ENCODE data around the gene SIM1. TPM values are rescaled to one million over a fixed set of nuclear protein-coding genes. Genes with fewer than 3 reads are reported as not detected.

Gene SIM1
- total and polyA plus RNA-seq, 4 donors: under 0.01 TPM; not detected in 3

DNA sequence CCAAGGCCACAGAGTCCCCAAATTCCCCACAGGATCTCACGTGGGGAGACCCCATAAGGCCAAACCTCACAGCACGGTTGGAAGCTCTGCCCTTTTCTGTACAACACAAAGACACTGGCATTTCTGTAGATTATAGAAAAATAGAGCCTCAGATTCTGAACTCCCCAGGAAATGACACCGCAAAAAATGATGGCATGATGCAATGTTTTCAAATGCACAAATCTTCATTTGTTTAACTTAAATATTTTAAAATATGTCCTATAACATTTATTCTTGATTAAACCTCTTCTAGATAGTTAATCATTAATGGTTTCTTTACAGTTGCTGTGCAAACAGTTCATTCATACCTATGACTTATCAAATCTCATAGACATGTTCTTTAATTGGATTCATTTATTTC, 33.8 kb downstream of the SIM1 start (continued):
- TF ChIP-seq ZBTB33 (IDR thresholded peaks at IDR 0.05): no peak
- no peak for TF ChIP-seq RXRA (IDR thresholded peaks at IDR 0.05)
- TF ChIP-seq NR2F2 (IDR thresholded peaks at IDR 0.05): no peak
- no peak for TF ChIP-seq MAX (IDR thresholded peaks at IDR 0.05)
- TF ChIP-seq EGR1 (IDR thresholded peaks at IDR 0.05; ENCODE audit: low read depth in 2 of 2): no peak
- TF ChIP-seq, protein P1, sequence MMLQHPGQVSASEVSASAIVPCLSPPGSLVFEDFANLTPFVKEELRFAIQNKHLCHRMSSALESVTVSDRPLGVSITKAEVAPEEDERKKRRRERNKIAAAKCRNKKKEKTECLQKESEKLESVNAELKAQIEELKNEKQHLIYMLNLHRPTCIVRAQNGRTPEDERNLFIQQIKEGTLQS (IDR thresholded peaks at IDR 0.05): no peak

DNA sequence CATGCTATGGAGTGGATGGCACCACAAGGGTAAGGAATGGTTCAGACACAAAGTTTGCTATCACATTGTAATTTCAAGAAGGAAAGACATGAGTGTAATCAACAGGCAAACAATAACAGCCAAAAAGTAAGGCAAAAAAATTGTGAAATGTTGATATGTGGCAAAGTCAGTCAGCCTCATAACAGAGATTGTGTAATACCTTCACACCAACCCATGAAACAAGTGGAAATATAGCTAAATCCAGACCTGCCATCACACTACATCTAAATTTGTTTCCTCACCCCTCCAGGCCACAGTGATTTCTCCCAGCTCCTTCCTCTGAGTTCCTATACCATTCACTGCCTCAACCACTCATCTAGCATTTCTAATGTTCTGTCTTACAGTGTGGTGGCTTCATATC, 37.3 kb downstream of the SIM1 start:
- no peak for TF ChIP-seq HNF4G (IDR thresholded peaks at IDR 0.05)
- TF ChIP-seq FOXA2 (IDR thresholded peaks at IDR 0.05): no peak
- no peak for TF ChIP-seq YY1 (IDR thresholded peaks at IDR 0.05)
- H3K4me3 ChIP-seq (ENCODE audit: low read depth in 1 of 3, low read length in 3 of 3): no peak overlapping the region
- no peak overlapping the region for H3K27ac ChIP-seq (ENCODE audit: low read depth in 1 of 2, low read length in 2 of 2)
- no peak for DNase-seq (ENCODE audit: low spot score)
- no peaks in the 10 kb centered on the region for H3K4me1 ChIP-seq (ENCODE audit: control insufficient read depth in 4 of 4, insufficient read depth in 4 of 4, low read length in 3 of 4)
- H3K36me3 ChIP-seq (ENCODE audit: control insufficient read depth in 4 of 4, insufficient read depth in 3 of 4, low read depth in 1 of 4, low read length in 3 of 4): no peaks in the 10 kb centered on the region
- H3K27me3 ChIP-seq (ENCODE audit: control insufficient read depth in 4 of 4, insufficient read depth in 4 of 4, low read length in 3 of 4): peaks cover 0 to 3% (median 0%) of the 10 kb centered on the region in 4 donors
- no peak overlapping the region for H3K9ac ChIP-seq (ENCODE audit: low read depth in 1 of 2, low read length in 2 of 2)
- H3K9me3 ChIP-seq (ENCODE audit: control insufficient read depth in 4 of 4, low read length in 3 of 4): no peaks in the 10 kb centered on the region

- no peak overlapping the region for H3K27ac ChIP-seq (ENCODE audit: low read depth in 1 of 2, low read length in 2 of 2)
- H3K27me3 ChIP-seq (ENCODE audit: control insufficient read depth in 4 of 4, insufficient read depth in 4 of 4, low read length in 3 of 4): peaks cover 0 to 3% (median 0%) of the 10 kb centered on the region in 4 donors
- 76% methylated on average over 10 of the region's 10 CpGs for WGBS
- H3K36me3 ChIP-seq (ENCODE audit: control insufficient read depth in 4 of 4, insufficient read depth in 3 of 4, low read depth in 1 of 4, low read length in 3 of 4): no peaks in the 10 kb centered on the region
- TF ChIP-seq FOXA1 (IDR thresholded peaks at IDR 0.05): no peak
- no peak for TF ChIP-seq NR2F2 (IDR thresholded peaks at IDR 0.05)
- TF ChIP-seq YY1 (IDR thresholded peaks at IDR 0.05): no peak
- TF ChIP-seq, protein P2, sequence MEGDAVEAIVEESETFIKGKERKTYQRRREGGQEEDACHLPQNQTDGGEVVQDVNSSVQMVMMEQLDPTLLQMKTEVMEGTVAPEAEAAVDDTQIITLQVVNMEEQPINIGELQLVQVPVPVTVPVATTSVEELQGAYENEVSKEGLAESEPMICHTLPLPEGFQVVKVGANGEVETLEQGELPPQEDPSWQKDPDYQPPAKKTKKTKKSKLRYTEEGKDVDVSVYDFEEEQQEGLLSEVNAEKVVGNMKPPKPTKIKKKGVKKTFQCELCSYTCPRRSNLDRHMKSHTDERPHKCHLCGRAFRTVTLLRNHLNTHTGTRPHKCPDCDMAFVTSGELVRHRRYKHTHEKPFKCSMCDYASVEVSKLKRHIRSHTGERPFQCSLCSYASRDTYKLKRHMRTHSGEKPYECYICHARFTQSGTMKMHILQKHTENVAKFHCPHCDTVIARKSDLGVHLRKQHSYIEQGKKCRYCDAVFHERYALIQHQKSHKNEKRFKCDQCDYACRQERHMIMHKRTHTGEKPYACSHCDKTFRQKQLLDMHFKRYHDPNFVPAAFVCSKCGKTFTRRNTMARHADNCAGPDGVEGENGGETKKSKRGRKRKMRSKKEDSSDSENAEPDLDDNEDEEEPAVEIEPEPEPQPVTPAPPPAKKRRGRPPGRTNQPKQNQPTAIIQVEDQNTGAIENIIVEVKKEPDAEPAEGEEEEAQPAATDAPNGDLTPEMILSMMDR (IDR thresholded peaks at IDR 0.05; ENCODE audit: low read depth, low read length, missing input control): no peak
- TF ChIP-seq MAX (IDR thresholded peaks at IDR 0.05): no peak
- no peak for TF ChIP-seq REST (IDR thresholded peaks at IDR 0.05)
- no peak for TF ChIP-seq HNF4A (conservative IDR thresholded peaks at IDR 0.05)
- TF ChIP-seq HNF4G (IDR thresholded peaks at IDR 0.05): no peak
- TF ChIP-seq FOXA2 (IDR thresholded peaks at IDR 0.05): no peak
- TF ChIP-seq TAF1 (conservative IDR thresholded peaks at IDR 0.05): no peak
- TF ChIP-seq GABPA (IDR thresholded peaks at IDR 0.05 in 1 of 2, conservative IDR thresholded peaks at IDR 0.05 in 1 of 2): no peak
- TF ChIP-seq JUND (IDR thresholded peaks at IDR 0.05): no peak
- TF ChIP-seq RAD21 (IDR thresholded peaks at IDR 0.05): no peak
- TF ChIP-seq ZBTB33 (IDR thresholded peaks at IDR 0.05): no peak
- TF ChIP-seq SP1 (IDR thresholded peaks at IDR 0.05): no peak
- TF ChIP-seq, protein P1 (IDR thresholded peaks at IDR 0.05): no peak
- no peak for TF ChIP-seq RXRA (IDR thresholded peaks at IDR 0.05)
- no peak for TF ChIP-seq EGR1 (IDR thresholded peaks at IDR 0.05; ENCODE audit: low read depth in 2 of 2)
- no peak overlapping the region for H3K4me3 ChIP-seq (ENCODE audit: low read depth in 1 of 3, low read length in 3 of 3)
- H3K9me3 ChIP-seq (ENCODE audit: control insufficient read depth in 4 of 4, low read length in 3 of 4): no peaks in the 10 kb centered on the region
- no peaks in the 10 kb centered on the region for H3K4me1 ChIP-seq (ENCODE audit: control insufficient read depth in 4 of 4, insufficient read depth in 4 of 4, low read length in 3 of 4)
- no peak overlapping the region for H3K9ac ChIP-seq (ENCODE audit: low read depth in 1 of 2, low read length in 2 of 2)
- no peak for DNase-seq (ENCODE audit: low spot score)
Measured at GRCh38 chr6:100426744-100427338, 37.9 kb downstream of the SIM1 start.

Data from liver (tissue), 9 donors.